NCI-H2029 treated with DMSO at 0.1 percent for 48 hours (cell line): ENCODE data around the gene AMZ1.
A peak's percentile ranks its signal among the peaks of the same experiment; 100 is the strongest.

Experiments
- DNase-seq: peaks from one replicate; lab custom pipeline; 2025; lab: John Stamatoyannopoulos, UW

The AMZ1 gene, protein sequence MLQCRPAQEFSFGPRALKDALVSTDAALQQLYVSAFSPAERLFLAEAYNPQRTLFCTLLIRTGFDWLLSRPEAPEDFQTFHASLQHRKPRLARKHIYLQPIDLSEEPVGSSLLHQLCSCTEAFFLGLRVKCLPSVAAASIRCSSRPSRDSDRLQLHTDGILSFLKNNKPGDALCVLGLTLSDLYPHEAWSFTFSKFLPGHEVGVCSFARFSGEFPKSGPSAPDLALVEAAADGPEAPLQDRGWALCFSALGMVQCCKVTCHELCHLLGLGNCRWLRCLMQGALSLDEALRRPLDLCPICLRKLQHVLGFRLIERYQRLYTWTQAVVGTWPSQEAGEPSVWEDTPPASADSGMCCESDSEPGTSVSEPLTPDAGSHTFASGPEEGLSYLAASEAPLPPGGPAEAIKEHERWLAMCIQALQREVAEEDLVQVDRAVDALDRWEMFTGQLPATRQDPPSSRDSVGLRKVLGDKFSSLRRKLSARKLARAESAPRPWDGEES

DNA sequence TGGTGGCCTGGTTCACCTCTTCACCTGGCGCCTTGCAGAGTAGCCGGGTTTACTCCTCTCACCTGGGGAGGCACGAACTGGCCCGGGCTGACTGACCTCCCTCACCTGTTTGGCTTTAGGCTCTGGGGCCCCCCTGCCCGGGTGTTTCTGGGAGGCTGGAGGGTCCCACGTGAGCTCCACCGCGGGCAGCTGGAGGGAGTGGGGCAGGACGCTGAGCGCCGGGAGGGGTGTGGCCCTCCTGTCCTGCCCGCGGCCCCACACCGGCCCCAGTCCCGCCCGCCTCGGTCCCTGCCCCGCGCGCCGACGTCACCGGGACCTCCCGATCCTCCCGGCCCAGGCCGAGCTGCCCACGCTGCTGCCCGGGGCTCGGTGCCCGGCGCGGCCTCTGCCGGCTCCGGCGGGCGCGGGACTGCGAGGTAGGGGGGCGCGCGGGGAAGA, at the start of gene AMZ1:
Gene AMZ1 (plus strand): TSS at position 322 of the 438 bp plus-strand sequence. CDS start 12,250 bp downstream, outside the sequence.
- no peak for DNase-seq

DNA sequence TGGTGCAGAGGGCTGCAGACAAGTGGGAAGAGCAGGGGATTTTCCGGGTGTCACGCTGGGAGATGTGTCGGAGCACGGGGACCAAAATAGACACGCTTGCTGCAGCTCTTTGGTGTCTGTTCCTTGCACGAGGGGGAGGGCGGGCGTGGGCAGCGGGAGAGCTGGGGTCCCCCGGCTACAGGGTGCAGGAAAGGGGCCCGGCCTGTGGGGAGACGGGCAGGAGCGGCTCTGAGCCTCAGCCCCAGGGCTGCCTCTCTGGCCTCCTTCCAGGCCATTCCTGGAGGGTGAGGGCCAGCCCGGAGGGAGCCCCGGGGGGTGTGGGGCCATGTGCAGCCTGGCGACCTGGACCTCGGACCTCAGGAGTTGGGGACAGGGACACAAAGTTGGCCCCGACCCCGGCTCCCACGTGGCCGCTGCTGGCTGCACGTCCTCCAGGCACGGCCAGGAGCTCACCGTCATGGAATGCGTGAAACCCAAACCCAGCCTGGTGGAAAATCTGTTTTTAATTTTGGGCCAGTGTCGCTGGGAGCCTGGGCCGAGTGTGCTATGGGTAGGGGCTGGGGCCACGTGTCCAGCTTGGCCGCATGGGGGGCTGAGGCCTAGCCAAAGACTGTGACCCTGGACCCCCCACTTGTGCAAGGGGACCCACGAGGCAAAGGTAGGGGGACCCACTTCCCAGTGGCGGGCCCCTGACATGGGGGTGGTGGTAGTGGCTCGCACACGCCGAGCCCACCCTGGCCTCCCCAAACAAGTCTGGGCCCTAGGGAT, 49.6 kb upstream of the AMZ1 start:
- DNase-seq, result no peak

DNA sequence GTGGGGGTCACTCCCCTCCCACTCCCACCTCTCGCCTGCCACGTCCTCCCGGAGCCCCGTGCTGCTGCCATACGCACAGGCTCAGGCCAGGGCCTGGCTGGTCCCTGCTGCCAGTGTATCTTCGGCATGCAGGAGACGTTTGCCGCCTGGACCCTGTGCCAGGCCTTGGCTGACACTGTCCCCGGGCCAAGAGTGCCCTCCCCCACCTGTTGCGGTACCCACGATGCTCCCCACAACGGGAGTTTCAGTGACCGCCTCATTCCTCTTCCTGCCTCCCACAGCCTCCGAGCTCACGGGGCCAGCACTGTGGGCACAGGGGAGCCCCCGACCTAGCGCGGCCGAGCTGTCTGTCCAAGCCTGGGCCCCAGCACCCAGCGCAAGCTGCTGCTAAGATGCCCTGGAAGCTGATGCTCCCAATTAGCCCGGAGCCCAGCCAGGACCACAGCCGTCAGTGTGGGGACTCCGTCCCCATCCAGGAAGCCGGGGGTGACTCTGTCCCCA, 48.8 kb upstream of the AMZ1 start:
- no peak for DNase-seq

DNA sequence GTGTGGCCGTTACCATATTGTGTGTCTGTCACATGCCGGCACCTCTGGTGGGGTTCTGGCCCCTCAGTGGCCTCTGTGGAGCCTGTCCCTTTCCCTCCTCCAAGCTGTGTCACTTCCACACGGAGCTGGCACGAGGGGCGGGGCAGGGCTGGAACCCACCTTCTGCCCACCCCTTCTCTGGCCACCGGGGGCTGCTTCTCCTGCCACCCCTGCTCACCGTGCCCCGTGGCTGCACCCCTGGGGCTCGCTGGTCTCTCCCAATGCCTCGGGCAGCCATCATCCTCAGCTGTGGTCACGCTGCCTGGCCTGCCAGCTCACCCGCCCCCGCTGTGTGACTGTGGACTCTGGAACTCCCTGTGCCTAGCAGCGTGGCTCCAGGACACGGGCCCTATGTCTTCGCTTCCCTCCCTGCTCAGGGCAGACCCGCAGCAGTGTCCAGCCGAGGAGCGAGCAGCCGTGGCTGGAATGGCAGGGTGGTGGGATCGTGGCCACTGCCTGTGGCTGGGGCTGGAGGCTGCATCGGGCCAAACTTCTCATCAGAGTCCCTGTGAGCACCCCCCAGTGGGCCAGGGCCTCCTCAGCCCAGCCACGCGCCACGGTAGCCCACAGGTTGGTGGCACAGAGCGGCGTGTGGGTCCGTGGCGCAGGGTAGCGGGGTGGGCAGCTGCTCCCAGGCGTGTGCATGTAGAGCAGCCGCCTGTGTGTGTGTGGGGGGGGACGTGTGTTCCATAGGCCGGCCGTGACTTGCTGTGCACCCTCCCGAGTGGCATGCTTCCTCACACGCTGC, 48.1 kb upstream of the AMZ1 start:
- no peak for DNase-seq

DNA sequence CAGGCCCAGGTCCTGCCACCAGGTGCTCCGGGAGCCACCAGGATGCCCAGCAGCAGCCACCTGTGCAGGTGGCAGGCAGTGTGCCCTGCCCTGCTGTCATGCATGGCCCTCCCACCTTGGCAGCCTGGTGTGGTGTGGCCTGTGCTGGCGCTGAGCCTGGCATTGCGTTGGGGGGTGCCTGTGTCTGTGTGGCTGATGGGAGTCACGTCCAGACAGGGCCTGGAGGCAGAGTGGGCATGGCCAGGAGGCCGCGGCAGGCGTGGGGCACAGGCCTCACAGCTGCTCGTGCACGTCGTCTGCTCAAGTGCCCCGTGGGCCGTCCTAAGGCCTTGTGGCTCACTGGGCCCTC, 47.5 kb upstream of the AMZ1 start:
- peak; percentile 33 for DNase-seq

DNA sequence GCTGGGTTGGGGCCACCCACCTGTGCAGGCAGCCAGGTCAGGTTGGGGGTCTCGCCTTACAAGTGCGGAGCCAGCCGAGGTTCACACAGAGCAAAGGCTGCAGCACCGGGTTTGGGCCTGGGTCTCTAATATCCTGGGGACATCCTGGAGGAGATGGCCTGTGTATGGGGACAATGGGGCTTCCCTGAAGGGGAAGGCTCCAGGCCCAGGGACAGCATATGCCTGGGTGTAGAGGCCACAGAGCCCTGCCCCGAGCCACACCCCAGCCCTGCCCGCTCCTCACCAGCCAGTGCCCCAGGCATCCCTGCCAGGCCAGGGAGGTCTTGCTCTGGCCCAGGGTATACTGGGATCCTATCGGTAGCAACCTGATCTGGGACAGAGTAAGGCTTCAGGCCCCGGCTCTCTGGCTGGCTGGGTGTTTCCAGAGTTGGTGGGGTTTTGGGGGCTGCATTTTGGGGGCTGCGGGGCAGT, 47.1 kb upstream of the AMZ1 start:
- no peak for DNase-seq

DNA sequence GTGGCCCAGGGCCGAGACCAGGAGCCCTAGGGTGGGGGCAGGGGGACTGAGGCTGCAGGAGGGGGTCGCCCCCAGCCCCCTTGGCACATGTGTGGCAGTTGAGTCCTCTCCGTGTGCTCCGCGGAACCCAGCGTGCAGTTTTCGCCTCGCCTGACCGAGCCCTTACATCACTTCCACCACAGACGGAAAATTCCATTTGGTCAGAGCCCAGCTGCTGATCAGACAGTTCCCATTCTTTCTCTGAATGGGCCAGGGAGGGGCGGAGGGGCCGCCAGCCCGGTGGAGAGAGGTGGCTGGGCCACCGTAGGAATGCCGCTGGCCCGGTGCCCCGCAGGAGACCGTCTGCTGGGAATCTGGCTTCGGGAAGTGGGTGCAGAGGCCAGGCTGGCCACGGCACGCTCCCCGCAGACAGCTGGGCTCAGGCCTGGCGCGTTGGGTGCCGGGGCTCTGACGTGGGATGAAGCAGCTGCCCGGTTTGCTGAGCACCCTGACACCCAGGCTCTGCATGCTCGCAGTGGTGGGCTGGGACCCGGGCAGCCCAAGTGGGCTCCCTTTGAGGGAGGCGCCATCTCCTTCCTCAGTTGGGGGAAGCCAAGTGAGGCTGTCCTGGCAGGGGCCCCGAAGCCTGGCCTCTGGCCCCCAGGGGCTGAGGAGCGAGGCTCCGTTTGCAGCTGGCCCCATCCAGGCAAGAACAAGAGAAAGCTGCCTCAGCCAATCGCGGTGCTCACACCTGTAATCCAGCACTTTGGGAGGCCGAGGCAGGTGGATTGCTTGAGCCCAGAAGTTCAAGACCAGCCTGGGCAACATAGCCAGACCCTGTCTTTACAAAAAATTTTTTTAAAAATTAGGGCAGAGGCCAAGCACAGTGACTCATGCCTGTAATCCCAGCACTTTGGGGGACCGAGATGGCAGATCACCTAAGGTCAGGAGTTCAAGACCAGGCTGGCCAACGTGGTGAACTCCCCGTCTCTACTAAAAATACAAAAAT, 46.3 kb upstream of the AMZ1 start:
- DNase-seq, result no peak

DNA sequence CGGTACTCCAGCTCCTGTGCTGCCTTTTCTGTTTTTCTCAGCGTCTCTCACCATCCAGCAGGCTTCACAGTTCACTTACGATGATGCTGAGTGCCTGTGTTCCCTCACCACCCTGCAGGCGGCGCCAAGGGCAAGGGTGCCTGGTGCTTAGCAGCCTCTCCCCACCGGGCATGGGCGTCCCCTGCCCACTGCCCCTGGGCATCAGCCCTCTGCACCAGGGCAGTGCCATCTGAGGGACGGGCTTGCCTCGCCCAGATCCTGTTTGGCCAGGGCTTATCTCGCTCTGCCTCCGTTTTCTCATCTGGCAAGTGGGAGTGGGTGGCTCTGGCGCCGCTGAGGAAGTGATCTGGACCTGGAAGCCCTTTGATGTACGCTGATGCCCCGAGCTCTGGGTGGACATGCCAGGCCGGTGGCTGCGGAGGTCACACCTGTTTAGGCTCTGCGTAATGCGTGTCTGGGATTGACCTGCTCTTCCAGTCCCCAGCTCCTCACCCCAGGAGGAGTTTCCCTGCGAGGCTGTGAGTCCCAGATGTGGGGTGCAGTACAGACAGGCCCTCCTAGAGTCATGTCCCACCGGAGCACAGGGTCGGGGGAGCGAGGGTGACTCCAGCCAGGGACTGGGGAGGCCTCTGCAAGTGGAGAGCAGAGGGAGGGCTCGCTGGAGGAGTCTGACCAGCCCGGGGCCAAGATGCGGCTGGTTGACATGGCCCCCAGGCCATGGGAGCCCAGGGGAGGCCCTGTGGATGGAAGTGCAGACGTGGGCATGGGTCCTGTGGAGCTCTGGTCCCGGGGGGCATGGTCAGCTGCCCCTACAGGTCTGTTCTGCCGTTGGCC, 44.4 kb upstream of the AMZ1 start:
- no peak for DNase-seq

DNA sequence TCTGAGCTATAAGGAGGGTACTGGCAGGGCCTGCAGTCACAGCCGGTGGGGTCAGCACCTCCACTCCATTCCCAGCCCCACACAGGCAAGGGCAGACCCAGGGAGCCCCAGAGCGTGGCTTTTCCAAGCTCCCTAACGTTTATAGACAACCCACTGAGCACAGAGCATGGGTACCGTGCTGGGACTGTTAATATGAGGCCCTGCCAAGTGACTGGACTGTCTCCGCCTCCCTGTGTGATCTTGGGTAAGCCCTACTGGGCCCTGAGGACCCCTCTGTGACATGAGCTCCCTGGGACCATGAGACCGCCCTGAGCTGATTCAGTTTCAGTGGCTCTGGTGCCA, 43.8 kb upstream of the AMZ1 start:
- no peak for DNase-seq

DNA sequence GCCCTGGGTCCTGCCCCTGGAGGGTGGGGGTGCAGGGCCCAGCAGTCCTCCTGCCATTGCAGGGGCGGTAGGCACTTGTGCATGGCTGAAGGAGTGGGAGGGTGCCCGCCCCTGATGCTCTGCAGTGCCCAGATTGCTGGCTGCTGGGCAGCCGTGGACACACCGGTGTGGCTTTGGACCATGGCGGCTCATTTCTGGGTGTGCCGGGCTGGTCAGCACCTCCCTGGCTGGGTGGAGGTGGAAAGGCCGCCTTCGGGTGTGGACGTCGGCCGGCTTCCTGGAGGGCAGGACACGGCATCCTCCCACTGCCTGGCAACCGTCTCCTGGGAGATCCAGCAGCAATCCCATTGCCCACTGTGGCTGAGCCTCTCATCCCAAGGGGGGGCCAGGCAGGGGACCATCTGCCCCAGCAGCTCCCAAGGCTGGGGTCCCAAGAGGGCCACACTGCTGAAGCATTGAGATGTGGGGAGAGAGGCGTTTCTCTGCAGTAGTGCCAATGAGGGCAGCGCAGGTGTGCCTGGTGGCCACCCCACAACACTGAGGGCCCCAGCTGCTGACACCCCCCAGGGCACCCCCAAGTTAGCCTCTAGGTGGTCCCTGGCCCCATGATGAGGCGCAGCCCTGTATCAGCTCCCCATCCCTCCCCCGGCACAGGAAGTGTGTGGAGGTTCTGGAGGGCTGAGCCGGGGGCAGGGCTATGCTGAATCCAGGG, 43.3 kb upstream of the AMZ1 start:
- DNase-seq, result no peak

DNA sequence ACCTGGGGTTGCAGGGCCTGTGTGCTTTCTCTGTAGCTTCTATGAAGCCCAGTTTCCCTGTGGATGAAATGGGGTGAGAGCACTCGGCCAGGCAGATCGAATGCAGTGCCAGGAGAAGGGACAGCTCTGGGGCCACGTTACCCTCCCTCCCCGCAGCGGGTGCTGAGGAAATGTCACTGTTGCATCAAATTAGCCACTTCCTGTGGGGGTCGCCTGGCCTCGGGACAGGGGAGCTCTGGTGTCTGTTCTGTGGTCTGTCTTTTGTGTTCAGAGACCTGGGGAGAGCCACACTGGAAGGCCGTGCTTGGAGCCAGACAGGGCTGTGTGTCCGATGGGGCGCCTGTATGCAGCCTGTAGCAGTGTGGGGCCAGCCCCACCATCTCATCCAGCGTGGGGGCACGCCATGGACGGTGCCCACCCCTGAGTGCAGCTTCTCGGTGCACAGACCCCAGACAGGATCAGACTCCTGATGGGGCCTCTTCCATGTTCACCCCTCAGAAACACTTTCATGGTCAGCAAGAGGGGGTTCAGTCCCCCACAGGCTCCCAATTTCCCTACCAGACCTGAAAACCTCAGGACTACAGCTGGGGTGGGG, 42.6 kb upstream of the AMZ1 start:
- DNase-seq, result no peak

DNA sequence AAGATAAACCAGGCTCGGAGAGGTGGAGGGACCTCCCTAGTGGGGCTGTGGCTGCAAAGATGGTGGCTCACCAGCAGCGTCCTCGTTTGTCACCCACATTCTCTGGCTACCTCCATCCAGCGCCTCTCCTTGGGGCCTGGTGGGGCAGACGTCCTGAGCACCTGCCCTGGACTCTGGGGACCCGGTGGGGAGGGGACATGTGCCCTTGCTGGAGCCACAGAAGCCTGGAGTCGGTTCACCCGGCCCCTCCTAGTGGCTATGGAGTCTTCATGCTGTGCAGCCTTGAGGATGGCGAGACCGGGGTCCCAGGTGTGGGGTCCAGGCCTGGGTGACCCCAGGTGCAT, 41.7 kb upstream of the AMZ1 start:
- no peak for DNase-seq

DNA sequence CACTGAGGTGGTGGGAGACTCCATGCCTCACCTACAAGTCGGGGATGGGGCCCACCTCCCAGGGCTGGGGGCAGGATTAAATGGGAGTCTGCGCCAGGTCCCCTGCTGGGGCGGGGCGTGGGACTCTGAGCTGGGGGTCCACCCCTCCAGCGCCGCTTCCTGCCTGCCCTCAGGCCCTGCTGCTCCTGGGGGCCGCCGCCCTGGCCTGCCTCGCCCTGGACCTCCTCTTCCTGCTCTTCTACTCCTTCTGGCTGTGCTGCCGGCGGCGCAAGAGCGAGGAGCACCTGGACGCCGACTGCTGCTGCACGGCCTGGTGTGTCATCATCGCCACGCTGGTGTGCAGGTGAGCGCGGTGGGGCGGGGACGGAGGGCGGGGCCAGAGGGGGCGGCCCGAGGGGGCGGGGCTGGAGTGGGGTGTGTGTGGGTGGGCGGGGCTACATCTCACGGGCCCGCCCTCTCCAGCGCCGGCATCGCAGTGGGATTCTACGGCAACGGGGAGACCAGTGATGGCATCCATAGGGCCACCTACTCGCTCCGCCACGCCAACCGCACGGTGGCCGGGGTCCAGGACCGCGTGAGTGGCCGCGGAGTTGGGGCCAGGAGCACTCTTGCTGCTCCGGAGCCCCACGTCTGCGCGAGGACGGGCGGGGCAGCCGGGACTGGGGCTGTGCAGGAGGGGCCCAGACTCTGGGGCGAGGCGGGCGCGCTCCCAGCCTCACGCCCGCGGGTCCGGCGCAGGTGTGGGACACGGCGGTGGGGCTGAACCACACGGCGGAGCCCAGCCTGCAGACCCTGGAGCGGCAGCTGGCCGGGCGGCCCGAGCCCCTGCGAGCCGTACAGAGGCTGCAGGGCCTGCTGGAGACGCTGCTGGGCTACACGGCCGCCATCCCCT, 41.1 kb upstream of the AMZ1 start:
- DNase-seq, result no peak

DNA sequence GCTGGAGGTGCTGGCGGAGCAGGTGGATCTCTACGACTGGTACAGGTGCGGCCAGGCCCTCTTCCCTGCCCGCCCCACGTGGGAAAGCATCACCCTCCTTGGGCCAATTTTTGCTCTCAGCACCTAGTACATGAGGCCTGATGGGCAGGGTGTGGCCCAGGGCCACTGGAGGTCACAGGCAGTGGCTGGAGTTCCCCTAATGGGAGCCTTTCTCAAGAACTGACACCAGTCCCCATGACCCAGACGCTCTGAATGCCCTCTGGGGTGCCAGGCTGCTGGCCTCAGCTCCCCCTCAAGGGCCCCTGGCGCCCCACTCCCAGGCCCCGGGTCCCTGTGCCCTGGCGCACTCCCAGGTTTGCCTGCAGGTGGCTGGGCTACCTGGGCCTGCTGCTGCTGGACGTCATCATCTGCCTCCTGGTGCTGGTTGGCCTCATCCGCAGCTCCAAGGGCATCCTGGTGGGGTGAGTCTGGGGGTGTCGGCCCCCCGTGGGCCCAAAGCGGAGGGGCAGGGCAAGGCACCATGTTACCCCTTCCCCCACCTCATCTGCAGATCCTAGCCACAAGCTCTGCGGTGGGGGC, 40.3 kb upstream of the AMZ1 start:
- DNase-seq, result no peak

DNA sequence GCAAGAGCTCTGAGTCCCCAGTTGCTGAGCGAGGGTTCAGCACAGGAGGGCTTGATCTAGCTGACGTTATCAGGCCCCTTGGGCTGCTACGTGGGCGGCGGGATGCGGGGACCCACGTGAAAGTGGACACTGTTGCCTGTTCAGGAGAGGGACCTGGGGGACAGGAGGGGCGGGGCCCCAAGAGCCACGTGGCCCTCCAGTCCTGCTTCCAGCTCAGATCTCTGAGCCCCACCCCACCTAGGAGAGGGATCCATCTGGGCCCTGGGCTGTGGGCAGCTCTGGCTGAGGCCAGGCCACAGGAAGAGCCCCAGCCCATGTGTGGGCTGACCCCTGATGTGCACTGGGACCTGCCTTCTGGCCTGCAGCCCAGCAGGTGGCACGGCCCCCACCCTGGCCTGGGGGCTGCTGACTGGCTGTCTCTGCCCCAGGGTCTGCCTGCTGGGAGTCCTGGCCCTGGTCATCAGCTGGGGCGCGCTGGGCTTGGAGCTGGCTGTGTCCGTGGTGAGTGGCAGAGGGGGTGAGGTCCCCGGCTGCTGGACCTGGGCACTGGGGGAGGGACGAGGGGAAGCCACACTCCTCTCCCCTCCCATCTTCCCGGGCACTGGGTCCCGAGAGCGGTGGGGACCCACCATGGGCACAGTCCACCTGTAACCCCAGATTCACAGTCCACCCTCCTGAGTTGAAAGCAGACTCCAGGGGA, 38.7 kb upstream of the AMZ1 start:
- no peak for DNase-seq

DNA sequence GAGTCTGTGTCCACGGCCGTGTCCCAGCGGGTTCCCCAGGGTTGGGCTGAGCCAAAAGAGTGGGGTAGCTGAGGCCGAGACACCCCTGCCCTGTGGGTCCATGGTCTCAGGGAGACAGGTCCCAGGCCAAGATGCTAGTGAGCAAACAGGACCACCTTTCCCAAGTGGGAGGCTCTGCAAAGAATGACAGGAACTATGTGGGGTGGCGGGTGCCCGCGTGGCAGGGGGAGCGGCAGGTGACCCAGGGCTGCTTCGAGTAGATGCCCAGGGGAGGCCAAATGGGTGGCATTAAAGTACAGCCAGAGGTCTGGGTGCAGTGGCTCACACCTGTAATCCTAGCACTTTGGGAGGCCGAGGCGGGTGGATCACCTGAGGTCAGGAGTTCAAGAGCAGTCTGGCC, 38.0 kb upstream of the AMZ1 start:
- DNase-seq, result no peak

DNA sequence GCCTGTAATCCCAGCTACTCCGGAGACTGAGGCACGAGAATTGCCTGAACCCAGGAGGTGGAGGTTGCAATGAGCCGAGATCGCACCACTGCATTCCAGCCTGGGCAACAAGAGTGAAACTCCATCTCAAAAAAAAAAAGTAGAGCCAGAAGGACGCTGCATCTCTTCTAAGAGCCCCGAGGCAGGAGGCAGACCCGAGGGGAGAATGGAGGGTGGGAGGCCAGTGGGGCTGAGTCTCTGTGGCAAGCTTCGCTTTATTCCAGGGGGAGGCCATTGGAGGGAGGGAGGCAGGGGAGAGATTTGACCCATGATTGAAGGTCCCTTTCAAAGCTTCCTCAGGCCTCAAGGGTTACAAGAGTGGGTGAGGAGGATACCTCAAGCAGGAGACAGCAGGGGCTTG, 37.6 kb upstream of the AMZ1 start:
- no peak for DNase-seq
